HG02763 (cell line): ENCODE results near the gene TBXA2R.
"Not testable (repeated sequence)": the region's sequence is repeated elsewhere in the genome, so short reads cannot be mapped to it uniquely, and the experiment has no call there.

Experiments
- ATAC-seq: cut with Tn5 transposase; IDR thresholded peaks from one replicate; pipeline ENCODE4 v1.9.1; 2021; ENCODE audit warnings: mild to moderate bottlenecking, moderate library complexity; ENCODE audit not compliant: unreplicated experiment

The TBXA2R gene

GRCh38 chr19:3606690-3607289 is at the start of gene TBXA2R:
Gene TBXA2R, minus strand, starts transcription at chr19:3606875. Its CDS starts 6,241 bp downstream, at chr19:3600634.
- no peak for ATAC-seq

- no peak for ATAC-seq
Measured at GRCh38 chr19:3656073-3656746, 49.5 kb upstream of the TBXA2R start.

GRCh38 chr19:3655402-3656072 is 48.9 kb upstream of the TBXA2R start:
- ATAC-seq = no peak

- no peak for ATAC-seq
Measured at GRCh38 chr19:3653865-3654513, 47.3 kb upstream of the TBXA2R start.

- ATAC-seq = no peak
Measured at GRCh38 chr19:3653081-3653795, 46.6 kb upstream of the TBXA2R start.

GRCh38 chr19:3652422-3652821 is 45.7 kb upstream of the TBXA2R start:
- no peak for ATAC-seq

- no peak for ATAC-seq
Measured at GRCh38 chr19:3651684-3652083, 45.0 kb upstream of the TBXA2R start.

- ATAC-seq = no peak
Measured at GRCh38 chr19:3649888-3650287, 43.2 kb upstream of the TBXA2R start.

- no peak for ATAC-seq
Measured at GRCh38 chr19:3648037-3648905, 41.6 kb upstream of the TBXA2R start.

GRCh38 chr19:3647102-3647501 is 40.4 kb upstream of the TBXA2R start:
- ATAC-seq = not testable (repeated sequence)

- no peak for ATAC-seq
Measured at GRCh38 chr19:3646336-3647092, 39.8 kb upstream of the TBXA2R start.

GRCh38 chr19:3645726-3646125 is 39.1 kb upstream of the TBXA2R start:
- no peak for ATAC-seq

- ATAC-seq = no peak
Measured at GRCh38 chr19:3645067-3645396, 38.4 kb upstream of the TBXA2R start.

- ATAC-seq = no peak
Measured at GRCh38 chr19:3644351-3645066, 37.8 kb upstream of the TBXA2R start.

GRCh38 chr19:3643674-3644313 is 37.1 kb upstream of the TBXA2R start:
- ATAC-seq = no peak

- ATAC-seq = no peak
Measured at GRCh38 chr19:3642987-3643673, 36.5 kb upstream of the TBXA2R start.

- ATAC-seq = no peak
Measured at GRCh38 chr19:3642296-3642695, 35.6 kb upstream of the TBXA2R start.
